Ammon's horn (tissue), 1 donor: ENCODE measurements around the gene MESD.

Source experiments
- DNase-seq: peaks from one replicate; pipeline ENCODE4 v3.0.0-alpha.2; 2016; ENCODE audit warnings: low spot score

MESD gene

DNA sequence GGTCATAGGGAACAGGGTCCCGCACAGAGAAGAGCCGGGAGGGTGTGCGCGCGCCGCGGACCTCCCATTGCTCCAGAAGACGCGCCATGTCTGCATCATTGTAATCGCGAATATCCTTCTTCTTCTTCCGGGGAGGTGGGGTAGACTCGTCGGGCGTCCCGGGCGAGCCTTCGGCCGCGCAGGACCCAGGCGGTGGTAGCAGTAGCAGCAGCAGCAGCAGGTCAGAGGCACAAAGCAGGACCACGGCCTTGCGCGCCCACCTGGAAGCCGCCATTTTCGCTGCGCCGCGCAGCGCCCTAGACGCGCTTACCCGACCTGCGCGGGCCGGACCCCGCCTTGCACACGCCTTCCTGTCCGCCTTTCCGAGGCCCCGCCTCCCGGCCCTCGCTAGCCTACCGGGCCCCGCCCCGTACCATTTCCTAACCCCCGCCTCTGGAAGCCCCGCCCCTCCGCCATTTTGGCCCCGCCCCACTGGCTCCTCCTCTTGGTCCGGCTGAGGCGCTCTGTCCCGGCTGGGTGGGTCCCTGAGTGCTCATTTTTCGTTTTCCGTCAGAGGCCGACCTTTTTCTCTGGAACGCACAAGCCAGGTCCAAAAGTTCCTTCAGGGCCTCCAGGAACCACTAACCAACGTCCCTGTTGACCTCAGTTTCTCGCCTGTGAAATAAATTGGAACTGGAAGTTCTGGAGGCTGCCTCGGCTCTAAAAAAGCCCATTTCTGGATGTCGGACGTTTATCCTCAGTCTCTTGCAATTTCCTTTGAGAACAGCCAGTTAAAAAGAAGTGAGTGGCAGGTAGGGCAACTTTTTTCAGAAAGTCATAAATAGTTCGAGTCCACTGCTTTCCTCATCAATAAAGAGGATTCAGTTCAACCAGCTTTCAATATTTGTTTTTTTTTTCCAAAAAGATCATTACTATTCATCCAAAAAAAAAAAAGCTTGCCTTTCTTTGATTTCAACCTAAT lies at the start of gene MESD:
Gene MESD, minus strand, starts transcription at position 302 of the 961 bp plus-strand sequence. Its CDS starts 28 bp downstream, at position 274.
- DNase-seq, result peak; percentile 98

DNA sequence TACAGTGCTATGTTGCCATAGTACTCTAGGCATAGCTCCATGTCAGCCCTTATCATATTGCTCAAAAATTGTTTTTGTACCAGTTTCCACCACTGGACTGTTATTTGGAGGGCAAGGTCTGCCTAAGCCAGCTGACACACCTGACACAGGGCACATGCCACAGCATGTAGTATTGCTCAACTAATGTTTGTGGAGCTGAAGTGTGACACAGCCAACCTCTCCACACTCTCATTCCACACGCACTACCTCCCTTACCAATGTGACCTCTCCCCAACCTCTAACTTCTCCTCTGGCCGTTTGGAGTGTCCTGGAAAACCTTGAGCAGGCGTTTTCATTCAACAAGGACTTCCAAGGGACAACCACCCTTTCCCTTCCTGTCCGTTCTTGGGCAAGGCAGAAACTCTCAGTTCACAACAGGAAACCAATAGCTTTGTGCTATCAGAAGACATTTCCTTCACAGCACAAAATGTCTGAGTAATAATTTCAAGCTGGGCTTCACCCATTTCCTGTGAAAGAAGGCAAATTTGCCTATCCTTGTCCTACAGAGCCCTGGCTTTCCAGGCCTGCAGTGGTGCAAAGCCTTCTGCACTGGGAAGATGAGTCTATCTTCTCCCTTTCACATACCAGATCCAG lies 49.5 kb upstream of the MESD start:
- no peak for DNase-seq

GRCh38 chr15:81037952-81038743 lies 48.5 kb upstream of the MESD start:
- DNase-seq, result no peak

- no peak for DNase-seq
Observed at GRCh38 chr15:81033508-81033907, 43.9 kb upstream of the MESD start.

DNA sequence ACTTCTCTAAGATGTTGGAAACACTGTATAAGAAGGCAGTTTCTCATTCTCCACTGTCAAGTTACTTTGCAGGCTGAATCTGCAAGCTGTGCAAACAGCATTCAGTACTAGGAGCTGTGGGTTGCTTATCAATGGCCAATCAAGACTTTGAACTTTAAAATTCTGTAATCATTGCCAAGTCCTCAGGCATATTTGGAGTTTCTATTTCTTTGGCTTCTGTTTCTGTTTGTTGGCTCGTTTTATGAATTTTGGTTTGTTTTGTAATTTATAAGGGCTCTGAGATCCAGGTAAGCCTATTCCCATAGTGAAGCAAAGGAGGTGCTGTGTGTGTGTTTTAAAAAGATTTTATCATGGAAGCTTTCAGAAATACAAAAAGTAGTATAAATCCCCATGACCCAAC lies 43.2 kb upstream of the MESD start:
- DNase-seq, result no peak

DNA sequence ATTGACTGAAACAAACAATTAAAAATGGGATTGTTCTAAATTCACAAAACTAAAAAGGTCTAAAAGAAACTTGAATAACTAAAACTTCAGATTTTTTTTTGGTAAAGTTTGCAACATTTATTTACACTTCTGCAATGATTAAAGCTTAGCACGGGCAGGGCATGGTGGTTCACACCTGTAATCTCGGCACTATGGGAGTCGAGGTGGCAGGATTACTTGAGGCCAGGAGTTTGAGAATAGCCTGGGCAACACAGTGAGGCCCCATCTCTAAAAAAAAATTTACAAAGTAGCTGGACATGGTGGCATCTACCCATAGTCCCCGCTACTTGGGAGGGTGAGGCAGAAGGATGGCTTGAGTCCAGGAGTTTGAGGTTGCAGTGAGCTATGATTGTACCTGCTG lies 42.7 kb upstream of the MESD start:
- no peak for DNase-seq

DNA sequence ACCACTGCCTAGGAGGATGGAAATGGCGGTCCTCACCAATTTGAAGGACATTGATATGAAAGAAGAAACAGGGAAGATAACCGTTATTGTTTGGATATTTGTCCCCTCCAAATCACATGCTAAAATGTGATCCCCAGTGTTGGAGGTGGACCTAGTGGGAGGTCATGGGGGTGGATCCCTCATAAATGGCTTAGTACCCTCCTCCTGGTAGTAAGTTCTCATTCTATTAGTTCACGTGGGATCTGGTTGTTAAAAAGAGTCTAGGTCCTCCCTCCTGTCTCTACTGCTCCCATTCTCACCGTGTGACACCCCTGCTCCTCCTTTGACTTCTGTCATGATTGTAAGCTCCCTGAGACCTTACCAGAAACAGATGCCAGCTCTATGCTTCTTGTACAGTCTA lies 41.6 kb upstream of the MESD start:
- DNase-seq, result no peak

GRCh38 chr15:81030301-81030750 lies 40.7 kb upstream of the MESD start:
- no peak for DNase-seq

DNA sequence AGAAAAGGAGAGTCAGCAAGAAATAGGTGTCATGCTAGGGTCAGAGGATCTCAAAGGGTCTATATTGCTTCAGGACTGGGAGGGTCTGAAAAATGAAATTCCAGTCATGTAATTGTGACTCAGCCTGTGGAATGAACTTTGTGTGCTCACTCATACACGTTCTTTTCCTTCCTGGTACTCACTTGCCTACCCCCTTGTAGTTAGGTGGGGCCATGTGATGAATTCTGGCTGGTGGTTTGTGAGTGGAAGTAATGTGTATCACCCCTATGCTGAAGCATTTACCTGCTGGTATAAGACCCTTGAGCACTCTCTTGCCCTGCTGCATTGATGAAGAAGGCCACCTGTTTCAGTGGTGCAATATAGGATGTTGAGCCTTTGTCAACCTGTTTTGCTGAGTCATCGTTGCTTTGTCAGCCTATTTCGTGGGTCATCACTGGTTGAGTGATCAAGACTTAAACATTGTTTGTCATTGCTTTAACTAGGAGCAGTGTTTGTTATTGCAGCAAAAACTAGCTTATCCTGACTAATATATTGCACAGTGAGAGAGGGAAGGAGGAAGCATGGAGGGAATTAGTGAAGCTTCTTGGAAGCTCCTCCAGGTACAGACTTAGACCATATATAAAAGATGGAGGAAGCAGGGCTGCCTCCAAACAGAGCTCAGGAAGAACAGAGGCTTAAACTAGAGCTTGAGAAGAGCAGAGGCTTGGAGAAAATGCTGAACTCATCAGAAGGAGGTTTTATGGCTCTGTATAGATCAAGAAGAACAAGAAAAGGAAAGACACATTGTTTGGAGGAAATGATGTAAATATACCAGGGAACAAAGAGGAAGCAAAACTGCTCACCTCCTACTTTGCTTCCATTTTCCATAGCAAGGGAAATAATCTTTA lies 40.0 kb upstream of the MESD start:
- no peak for DNase-seq

- DNase-seq, result no peak
Observed at GRCh38 chr15:81026836-81027599, 37.4 kb upstream of the MESD start.

DNA sequence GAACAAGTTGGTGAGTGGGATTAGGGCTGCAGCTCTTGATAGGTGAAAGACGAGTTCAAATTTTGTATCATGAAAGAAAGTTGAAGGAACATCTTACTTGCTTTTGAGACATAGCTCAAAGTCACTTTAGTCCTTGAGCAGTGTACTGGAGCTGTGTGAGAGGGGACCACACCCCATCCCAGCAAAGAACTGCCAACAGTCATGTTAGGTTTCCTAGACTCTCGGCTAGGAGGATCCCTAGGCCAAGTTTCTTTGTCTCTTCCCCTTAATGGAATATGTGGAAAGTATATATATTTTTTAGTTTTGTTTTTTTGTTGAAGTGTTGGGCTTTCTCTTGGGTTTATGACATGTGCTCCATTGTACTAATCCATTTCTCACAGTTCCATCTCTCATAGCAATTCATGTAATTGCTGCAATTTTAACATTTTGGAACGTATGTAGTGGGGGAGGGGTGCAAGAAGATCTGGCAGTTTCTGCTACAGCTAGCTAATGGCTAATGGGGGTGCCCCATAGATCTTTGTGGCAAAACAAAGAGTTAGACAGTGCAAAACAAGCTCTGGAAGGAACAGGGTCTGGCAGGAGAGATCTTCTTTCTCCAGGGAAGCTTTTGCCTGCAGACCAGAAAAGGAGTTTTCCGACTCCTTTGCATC lies 36.2 kb upstream of the MESD start:
- no peak for DNase-seq

DNA sequence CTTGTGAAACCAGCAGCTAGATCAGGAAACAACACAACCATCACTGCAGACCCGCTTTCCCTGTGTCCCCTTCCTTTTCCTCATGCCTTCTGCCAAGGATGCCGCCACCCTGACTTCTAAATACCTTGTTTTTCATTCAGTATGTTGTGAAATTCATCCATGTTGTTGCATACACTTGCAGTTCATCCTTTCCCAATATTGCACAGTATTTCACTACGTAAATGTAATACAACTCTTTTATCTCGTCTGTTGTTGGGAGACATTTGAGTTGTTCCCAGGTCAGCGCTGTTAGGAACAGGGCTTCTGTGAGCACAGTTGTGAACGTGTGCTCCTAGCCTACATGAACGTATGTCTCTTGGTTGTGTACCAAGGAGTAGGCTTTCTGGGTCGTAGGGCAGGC lies 35.3 kb upstream of the MESD start:
- DNase-seq, result no peak

DNA sequence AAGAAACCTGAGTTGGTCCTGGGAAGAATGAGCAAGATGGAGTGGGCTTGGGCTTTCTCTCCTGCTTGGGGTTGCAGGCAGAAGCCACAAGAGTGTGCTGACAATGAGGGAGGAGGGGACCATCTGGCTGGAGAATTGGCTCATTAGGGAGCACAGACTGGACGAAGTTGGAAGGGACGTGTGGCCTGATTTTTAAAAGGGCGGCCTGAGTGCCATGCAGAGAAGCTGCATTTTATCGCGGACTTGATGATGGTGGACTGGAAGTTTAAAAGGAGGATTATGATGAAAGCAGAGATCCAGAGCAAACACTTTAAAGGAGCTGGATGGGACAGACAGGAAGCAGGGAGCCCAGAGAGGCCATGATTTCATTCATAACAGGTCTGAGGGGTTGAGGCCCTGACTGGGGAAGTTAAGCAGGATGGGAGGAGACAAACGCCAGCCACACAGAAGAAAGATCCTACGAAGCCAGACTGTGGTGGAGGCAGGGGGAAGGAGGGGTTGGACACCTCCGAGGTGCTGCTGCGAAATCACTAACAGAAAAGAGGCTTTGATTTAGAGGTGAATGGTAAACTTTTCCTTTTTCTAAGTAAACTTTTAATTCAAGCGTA lies 34.8 kb upstream of the MESD start:
- DNase-seq, result no peak

DNA sequence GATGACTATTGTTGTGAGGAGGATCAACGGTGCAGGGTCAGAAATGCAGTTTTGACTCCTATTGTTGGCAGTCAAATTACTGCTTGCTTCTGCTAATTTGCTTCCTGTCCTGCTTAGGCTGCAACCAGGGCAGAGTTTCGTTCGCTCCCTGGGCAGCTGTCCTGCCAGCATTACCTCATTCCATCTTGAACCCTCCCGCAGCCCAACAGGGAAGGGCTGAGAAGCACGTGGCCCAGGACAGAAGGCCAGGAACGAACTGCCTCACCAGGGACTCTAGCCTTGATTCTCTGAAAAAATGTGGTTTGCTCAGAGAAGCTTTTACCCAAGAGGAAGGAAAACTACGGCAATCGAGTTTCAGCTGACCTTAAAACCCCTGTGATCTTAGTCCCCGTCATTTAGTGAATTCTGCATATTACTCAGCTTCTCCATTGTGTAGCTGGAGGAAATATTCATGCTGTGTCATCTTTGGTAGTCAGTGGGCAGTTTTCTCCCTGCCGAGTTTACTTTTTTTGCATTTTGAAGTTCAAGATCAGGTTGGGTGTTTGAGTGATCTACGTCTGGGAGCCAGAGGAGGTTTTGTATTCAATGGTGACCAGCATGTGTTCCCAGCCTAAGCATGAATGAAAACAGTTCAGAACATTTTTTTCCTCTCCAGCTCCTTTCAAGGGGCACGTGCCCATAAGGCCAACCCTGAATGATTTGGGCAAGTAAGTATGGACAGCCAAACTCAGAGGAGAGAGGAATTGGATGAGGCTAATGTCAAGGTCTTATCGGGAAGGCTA lies 34.1 kb upstream of the MESD start:
- DNase-seq, result peak; percentile 88

- DNase-seq, result no peak
Observed at GRCh38 chr15:81021321-81021720, 31.7 kb upstream of the MESD start.

DNA sequence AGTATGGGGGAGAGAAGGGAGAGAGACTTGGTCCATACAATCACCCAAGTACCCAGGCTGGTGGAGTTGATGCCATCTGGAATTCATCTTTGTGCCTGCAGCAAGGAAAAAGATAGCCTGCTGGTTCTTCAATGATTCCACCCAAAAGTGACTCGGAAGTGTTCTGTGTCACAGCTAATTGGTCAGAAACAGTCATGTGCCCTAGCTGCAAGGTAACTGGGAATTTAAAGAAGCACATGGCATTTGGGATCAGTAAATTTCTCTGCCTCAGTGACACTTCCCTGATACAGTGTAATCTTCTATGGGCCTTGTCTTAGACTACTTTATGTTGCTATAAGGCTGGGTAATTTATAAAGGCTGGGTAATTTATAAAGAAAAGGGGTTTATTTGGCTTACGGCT lies 28.6 kb upstream of the MESD start:
- DNase-seq, result no peak

GRCh38 chr15:81016489-81017068 lies 27.0 kb upstream of the MESD start:
- DNase-seq, result no peak
